IMR-90 (cell line): ENCODE results near the gene DDR1. TPM values are rescaled to one million over a fixed set of nuclear protein-coding genes. Genes with fewer than 3 reads are reported as not detected.

ENCODE experiments used
- ATAC-seq: fragments of 200-7000 bp; cut with Tn5 transposase; 2 replicates; pipeline ENCODE4 v1.9.1; 2020; ENCODE audit warnings: low read depth, mild to moderate bottlenecking, moderate library complexity
- BruUV-seq: library from RNA; stranded (reverse); fragments of 400-500 nt; replicated peaks from 2 replicates; lab custom pipeline; 2021; lab: Mats Ljungman, UMichigan
- CTCF ChIA-PET: fragments of 300-600 bp; formaldehyde crosslinking; extraction: SDS; loops from one replicate; lab custom pipeline; 2021; ENCODE audit warnings: antibody characterized with exemption; lab: Yijun Ruan, JAX
- POLR2A ChIA-PET: fragments of 300-600 bp; sonication (Branson Sonifier 250); formaldehyde crosslinking; loops from one replicate; lab custom pipeline; 2022; ENCODE audit warnings: antibody characterized with exemption; ENCODE audit not compliant: unreplicated experiment; lab: Charles Lee
- DNase-seq: peaks from one replicate; pipeline ENCODE4 v3.0.0; 2013
- H2AFZ ChIP-seq: replicated peaks from 2 replicates; pipeline ENCODE3; 2013; ENCODE audit warnings: low read length, mild to moderate bottlenecking; ENCODE audit not compliant: poor library complexity
- H2AK5ac ChIP-seq: 2 replicates; pipeline ENCODE4 v1.6.1; 2013; ENCODE audit warnings: low read depth, low read length, inconsistent platforms
- H2AK9ac ChIP-seq: replicated peaks from 2 replicates; pipeline ENCODE3; 2013; ENCODE audit warnings: mild to moderate bottlenecking, low read depth, low read length, moderate library complexity; ENCODE audit not compliant: poor library complexity
- H2BK120ac ChIP-seq: 2 replicates; pipeline ENCODE4 v1.6.1; 2013; ENCODE audit warnings: low read depth, low read length, inconsistent platforms
- H2BK15ac ChIP-seq: 3 replicates; pipeline ENCODE4 v1.6.1; 2013; ENCODE audit warnings: low read depth, low read length, inconsistent platforms
- H2BK20ac ChIP-seq: 2 replicates; pipeline ENCODE4 v1.6.1; 2013; ENCODE audit warnings: low read depth, mild to moderate bottlenecking, inconsistent platforms, low read length, moderate library complexity
- H2BK5ac ChIP-seq: 2 replicates; pipeline ENCODE4 v1.6.1; 2013; ENCODE audit warnings: mild to moderate bottlenecking, low read depth, low read length, inconsistent platforms; ENCODE audit not compliant: poor library complexity, severe bottlenecking
- H3K14ac ChIP-seq: replicated peaks from 2 replicates; pipeline ENCODE4 v1.6.1; 2013; ENCODE audit warnings: low read depth, low read length, inconsistent platforms
- H3K18ac ChIP-seq: 2 replicates; pipeline ENCODE4 v1.6.1; 2013; ENCODE audit warnings: low read depth, low read length, control low read depth
- H3K23ac ChIP-seq: 2 replicates; pipeline ENCODE4 v1.6.1; 2013; ENCODE audit warnings: low read depth, low read length, inconsistent platforms
- H3K27ac ChIP-seq: 2 replicates; pipeline ENCODE4 v1.5.1; 2013; ENCODE audit warnings: mild to moderate bottlenecking, control low read depth, low read length; ENCODE audit not compliant: insufficient read depth
- H3K27me3 ChIP-seq: 2 replicates; pipeline ENCODE4 v1.6.1; 2013; ENCODE audit warnings: low read length; ENCODE audit not compliant: control insufficient read depth, insufficient read depth
- H3K36me3 ChIP-seq: 2 replicates; pipeline ENCODE4 v1.6.1; 2013; ENCODE audit warnings: low read length, mixed read lengths; ENCODE audit not compliant: control insufficient read depth, insufficient read depth
- H3K4ac ChIP-seq: 2 replicates; pipeline ENCODE4 v1.6.1; 2013; ENCODE audit warnings: low read depth, low read length, inconsistent platforms
- H3K4me1 ChIP-seq: 2 replicates; pipeline ENCODE4 v1.6.1; 2013; ENCODE audit warnings: low read length, mixed read lengths; ENCODE audit not compliant: control insufficient read depth, insufficient read depth
- H3K4me2 ChIP-seq: 2 replicates; pipeline ENCODE4 v1.6.1; 2013; ENCODE audit warnings: low read depth, mild to moderate bottlenecking, control low read depth, low read length, moderate library complexity
- H3K4me3 ChIP-seq: 2 replicates; pipeline ENCODE4 v1.5.1; 2013; ENCODE audit warnings: low read depth, mild to moderate bottlenecking, control low read depth, low read length, moderate library complexity; ENCODE audit not compliant: insufficient read depth
- H3K56ac ChIP-seq: 2 replicates; pipeline ENCODE4 v1.6.1; 2013; ENCODE audit warnings: low read length, inconsistent platforms; ENCODE audit not compliant: insufficient read depth; ENCODE audit errors: extremely low read depth
- H3K79me1 ChIP-seq, 2 experiments: 2 replicates each; pipeline ENCODE4 v1.6.1; 2013; ENCODE audit warnings: low read length in 2 of 2, inconsistent platforms in 1 of 2, low read depth in 1 of 2
- H3K9ac ChIP-seq: 2 replicates; pipeline ENCODE4 v1.6.1; 2013; ENCODE audit warnings: low read depth, low read length, control low read depth
- H3K9me1 ChIP-seq: 2 replicates; pipeline ENCODE4 v1.6.1; 2013; ENCODE audit warnings: low read length, inconsistent platforms; ENCODE audit not compliant: insufficient read depth
- H3K9me3 ChIP-seq: 2 replicates; pipeline ENCODE4 v1.6.1; 2013; ENCODE audit warnings: low read length; ENCODE audit not compliant: control insufficient read depth, insufficient read depth
- H4K20me1 ChIP-seq: 2 replicates; pipeline ENCODE4 v1.6.1; 2013; ENCODE audit warnings: low read length, inconsistent platforms; ENCODE audit not compliant: insufficient read depth
- H4K5ac ChIP-seq: 2 replicates; pipeline ENCODE4 v1.6.1; 2013; ENCODE audit warnings: mild to moderate bottlenecking, low read depth, low read length, control low read depth
- H4K8ac ChIP-seq, 2 experiments: 2 replicates each; pipeline ENCODE4 v1.6.1; 2013; ENCODE audit warnings: low read depth in 2 of 2, low read length in 2 of 2, control low read depth in 1 of 2, inconsistent platforms in 1 of 2
- H4K91ac ChIP-seq: 2 replicates; pipeline ENCODE4 v1.6.1; 2013; ENCODE audit warnings: low read depth, low read length, inconsistent platforms; ENCODE audit not compliant: insufficient read depth
- BHLHE40 ChIP-seq: fragments of 150-350 bp; IDR thresholded peaks from 2 replicates; pipeline ENCODE4 v1.6.1; 2016; ENCODE audit warnings: mild to moderate bottlenecking, low read depth, low read length
- WGBS, 2 experiments: methylation state at CpG; one replicate each; pipeline versions ENCODE4 v1.1.5 to v1.1.7; 2013; ENCODE audit warnings: missing lambda C conversion rate in 2 of 2; ENCODE audit not compliant: insufficient read length in 1 of 2; ENCODE audit errors: extremely low coverage in 2 of 2; 5-methylcytosine and 5-hydroxymethylcytosine counted together
- dilution Hi-C: fragments of 300-500 bp; cut with HindIII; formaldehyde crosslinking; loops from one replicate; pipeline ENCODE4 v1.14.3; 2018; ENCODE audit warnings: low sequenced_read_pairs; ENCODE audit not compliant: unreplicated experiment
- in situ Hi-C: fragments of 300-500 bp; cut with MboI; formaldehyde crosslinking; loops from 3 replicates; pipeline ENCODE4 v1.14.3; 2019; ENCODE audit warnings: low sequenced_read_pairs, inconsistent platforms, mixed read lengths
- intact Hi-C: fragments of 100-400 bp; cut with micrococcal nuclease; formaldehyde crosslinking; loops from 2 replicates; pipeline ENCODE4 v1.10.0; 2022
- polyA plus RNA-seq, 3 experiments: library from polyadenylated mRNA; depleted of rRNA; stranded (reverse); fragments of >200 nt; gene quantifications; 2 replicates each; pipeline ENCODE4 v1.2.3, GENCODE V29; 2012; ENCODE audit warnings: low replicate concordance in 1 of 3
- total RNA-seq: library from RNA; depleted of rRNA; stranded (reverse); fragments of >200 nt; gene quantifications from 2 replicates; pipeline ENCODE4 v1.2.3, GENCODE V29; 2012
- TF ChIP-seq, protein P1 (sequence below): fragments of 150-350 bp; IDR thresholded peaks from 2 replicates; pipeline ENCODE4 v1.6.1; 2017; ENCODE audit warnings: mild to moderate bottlenecking, antibody characterized with exemption, low read length, low read depth

Gene DDR1
- total and polyA plus RNA-seq, 2 of the 4 experiments (the other 2 are of a cell fraction), result 5.6 to 19.6 TPM

DNA sequence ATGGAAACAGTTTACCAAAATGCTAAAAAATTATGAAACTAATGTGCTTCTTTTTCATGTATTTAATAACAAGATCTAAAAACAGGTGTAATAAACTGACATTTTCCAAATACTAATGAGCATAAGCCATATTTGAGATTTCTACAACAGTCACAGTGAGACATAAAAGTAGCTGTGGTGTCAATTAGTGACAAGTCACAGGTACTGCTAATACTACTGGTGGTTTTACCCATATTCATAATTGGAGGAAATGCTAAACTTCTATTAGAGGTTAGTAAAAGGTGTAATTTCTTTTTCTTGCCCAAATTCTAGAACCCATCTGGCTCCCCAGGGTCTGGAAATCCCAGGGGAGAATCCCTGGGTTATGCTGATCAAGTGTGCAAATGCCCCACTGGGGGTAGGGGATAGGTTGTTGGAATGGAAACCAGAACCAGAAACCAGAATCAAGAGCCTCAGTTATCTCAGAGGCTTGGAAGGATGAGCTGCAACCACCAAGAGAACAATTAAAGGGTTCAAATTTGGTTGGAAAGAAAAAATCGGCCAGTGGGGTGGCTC lies 16.6 kb downstream of the DDR1 start:
- DNase-seq, result no peak
- ChIA-PET CTCF (no interaction called here), POLR2A (no interaction called here)
- Histone ChIP-seq H4K91ac (no peak overlapping the region), H3K9ac (no peak overlapping the region), H2AFZ (no peak overlapping the region), H4K8ac (no peak overlapping the region), H2BK120ac (no peak overlapping the region), H2BK20ac (no peak overlapping the region), H3K14ac (no peak overlapping the region), H3K27me3 (no peaks in the 10 kb centered on the region), H3K18ac (no peak overlapping the region), H3K56ac (no peak overlapping the region), H2AK9ac (no peak overlapping the region), H3K79me1 (no peaks in the 10 kb centered on the region), H3K9me3 (no peaks in the 10 kb centered on the region), H3K23ac (no peak overlapping the region), H3K27ac (no peak overlapping the region), H4K5ac (no peak overlapping the region), H3K4ac (no peak overlapping the region), H2BK5ac (no peak overlapping the region), H4K20me1 (no peaks in the 10 kb centered on the region), H2BK15ac (no peak overlapping the region), H3K9me1 (no peaks in the 10 kb centered on the region), H2AK5ac (no peak overlapping the region), H3K4me2 (no peak overlapping the region), H3K4me3 (no peak overlapping the region), H3K36me3 (peaks cover 37% of the 10 kb centered on the region), H3K4me1 (no peaks in the 10 kb centered on the region)
- dilution Hi-C loops, result no loop called here
- in situ Hi-C loops, result no loop called here
- no peak for TF ChIP-seq BHLHE40
- TF ChIP-seq, protein P1, sequence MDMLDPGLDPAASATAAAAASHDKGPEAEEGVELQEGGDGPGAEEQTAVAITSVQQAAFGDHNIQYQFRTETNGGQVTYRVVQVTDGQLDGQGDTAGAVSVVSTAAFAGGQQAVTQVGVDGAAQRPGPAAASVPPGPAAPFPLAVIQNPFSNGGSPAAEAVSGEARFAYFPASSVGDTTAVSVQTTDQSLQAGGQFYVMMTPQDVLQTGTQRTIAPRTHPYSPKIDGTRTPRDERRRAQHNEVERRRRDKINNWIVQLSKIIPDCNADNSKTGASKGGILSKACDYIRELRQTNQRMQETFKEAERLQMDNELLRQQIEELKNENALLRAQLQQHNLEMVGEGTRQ, result no peak
- ATAC-seq, result no peak
- no CpG with 5 or more reads among the region's 1 CpG for WGBS, 2 experiments
- no TSS peak for BruUV-seq
- intact Hi-C loops, result no loop called here
